Dermis microvascular lymphatic vessel endothelial cell (primary cell): ENCODE measurements around the gene ZNF385A. TPM values are rescaled to one million over a fixed set of nuclear protein-coding genes. Genes with fewer than 3 reads are reported as not detected.

ENCODE experiments used
- DNase-seq, 2 donors: peaks; one replicate each; pipeline versions ENCODE4 v3.0.0 to v3.0.0-alpha.2; 2010; ENCODE audit warnings: low read depth in 2 of 2
- total RNA-seq: library from RNA; depleted of rRNA; stranded (reverse); fragments of >200 nt; gene quantifications from 2 replicates; pipeline ENCODE4 v1.2.1, GENCODE V29; 2014

ZNF385A gene
- total RNA-seq, 1 donor from 2014 or later = 0.26 TPM

GRCh38 chr12:54415221-54415929 lies 30.8 kb upstream of the ZNF385A start:
- DNase-seq = no peak

- DNase-seq = peak in 1 of 2 donors; percentile 92
Measured at GRCh38 chr12:54413284-54414190, 29.0 kb upstream of the ZNF385A start.

GRCh38 chr12:54412786-54413185 lies 28.3 kb upstream of the ZNF385A start:
- DNase-seq = peak in 1 of 2 donors; percentile 23

- peak in 1 of 2 donors; percentile 33 for DNase-seq
Measured at GRCh38 chr12:54412348-54412747, 27.8 kb upstream of the ZNF385A start.

- DNase-seq = peak in 1 of 2 donors; percentile 90
Measured at GRCh38 chr12:54411391-54412241, 27.1 kb upstream of the ZNF385A start.

- no peak for DNase-seq
Measured at GRCh38 chr12:54409267-54409666, 24.7 kb upstream of the ZNF385A start.

- DNase-seq = no peak
Measured at GRCh38 chr12:54407183-54407905, 22.8 kb upstream of the ZNF385A start.

- no peak for DNase-seq
Measured at GRCh38 chr12:54405573-54405972, 21.0 kb upstream of the ZNF385A start.

- no peak for DNase-seq
Measured at GRCh38 chr12:54405106-54405505, 20.6 kb upstream of the ZNF385A start.

GRCh38 chr12:54404061-54405004 lies 19.8 kb upstream of the ZNF385A start:
- peak in 1 of 2 donors; percentile 73 for DNase-seq

GRCh38 chr12:54401119-54401518 lies 16.6 kb upstream of the ZNF385A start:
- DNase-seq = no peak

- DNase-seq = peak; percentile 70 to 84
Measured at GRCh38 chr12:54398995-54399793, 14.7 kb upstream of the ZNF385A start.

- no peak for DNase-seq
Measured at GRCh38 chr12:54398218-54398617, 13.7 kb upstream of the ZNF385A start.

GRCh38 chr12:54397157-54397556 lies 12.6 kb upstream of the ZNF385A start:
- no peak for DNase-seq

- DNase-seq = no peak
Measured at GRCh38 chr12:54395545-54395944, 11.0 kb upstream of the ZNF385A start.

- DNase-seq = no peak
Measured at GRCh38 chr12:54394986-54395385, 10.5 kb upstream of the ZNF385A start.

- DNase-seq = peak in 1 of 2 donors; percentile 38
Measured at GRCh38 chr12:54394281-54394719, 9.8 kb upstream of the ZNF385A start.

- DNase-seq = no peak
Measured at GRCh38 chr12:54393743-54394142, 9.2 kb upstream of the ZNF385A start.

- no peak for DNase-seq
Measured at GRCh38 chr12:54393207-54393609, 8.7 kb upstream of the ZNF385A start.
